NCI-H2029 treated with DMSO at 0.1 percent for 48 hours (cell line): ENCODE data around the gene MYF5.
"Not testable (repeated sequence)": the region's sequence is repeated elsewhere in the genome, so short reads cannot be mapped to it uniquely, and the experiment has no call there.

Experiments
- DNase-seq: peaks from one replicate; lab custom pipeline; 2025; lab: John Stamatoyannopoulos, UW

MYF5 gene

GRCh38 chr12:80716696-80717469 lies at the start of gene MYF5:
Gene MYF5, plus strand, starts transcription at chr12:80716912. Its CDS starts 152 bp downstream, at chr12:80717064.
- DNase-seq = no peak

GRCh38 chr12:80670214-80670613 lies 46.5 kb upstream of the MYF5 start:
- no peak for DNase-seq

GRCh38 chr12:80676042-80676636 lies 40.6 kb upstream of the MYF5 start:
- not testable (repeated sequence) for DNase-seq

GRCh38 chr12:80676856-80677255 lies 39.9 kb upstream of the MYF5 start:
- DNase-seq = no peak

GRCh38 chr12:80677994-80678393 lies 38.7 kb upstream of the MYF5 start:
- DNase-seq = no peak

- no peak for DNase-seq
Measured at GRCh38 chr12:80679346-80680131, 37.2 kb upstream of the MYF5 start.

- no peak for DNase-seq
Measured at GRCh38 chr12:80681287-80681686, 35.4 kb upstream of the MYF5 start.

GRCh38 chr12:80681786-80682185 lies 34.9 kb upstream of the MYF5 start:
- no peak for DNase-seq

GRCh38 chr12:80684077-80684495 lies 32.6 kb upstream of the MYF5 start:
- DNase-seq = no peak

- DNase-seq = no peak
Measured at GRCh38 chr12:80690090-80690489, 26.6 kb upstream of the MYF5 start.

- DNase-seq = no peak
Measured at GRCh38 chr12:80690513-80690912, 26.2 kb upstream of the MYF5 start.

GRCh38 chr12:80692114-80692513 lies 24.6 kb upstream of the MYF5 start:
- DNase-seq = no peak

- DNase-seq = no peak
Measured at GRCh38 chr12:80697270-80697887, 19.3 kb upstream of the MYF5 start.

GRCh38 chr12:80698256-80698655 lies 18.5 kb upstream of the MYF5 start:
- no peak for DNase-seq

- DNase-seq = no peak
Measured at GRCh38 chr12:80698847-80699542, 17.7 kb upstream of the MYF5 start.

- DNase-seq = no peak
Measured at GRCh38 chr12:80700327-80700726, 16.4 kb upstream of the MYF5 start.

- no peak for DNase-seq
Measured at GRCh38 chr12:80701388-80701787, 15.3 kb upstream of the MYF5 start.

- no peak for DNase-seq
Measured at GRCh38 chr12:80702889-80703805, 13.6 kb upstream of the MYF5 start.

- no peak for DNase-seq
Measured at GRCh38 chr12:80704420-80704819, 12.3 kb upstream of the MYF5 start.

- DNase-seq = no peak
Measured at GRCh38 chr12:80707126-80707829, 9.4 kb upstream of the MYF5 start, which contains the start of gene MYF6. Gene MYF6, plus strand, starts transcription at chr12:80707634. Its CDS starts 86 bp downstream, at chr12:80707720.
